ENCODE data around the gene MAP2K3. TPM values are rescaled to one million over a fixed set of nuclear protein-coding genes. Genes with fewer than 3 reads are reported as not detected.
A peak's percentile ranks its signal among the peaks of the same experiment; 100 is the strongest.

MAP2K3 gene
- total RNA-seq, 2 experiments from 2014 or later: 27.8 to 71.5 TPM

DNA sequence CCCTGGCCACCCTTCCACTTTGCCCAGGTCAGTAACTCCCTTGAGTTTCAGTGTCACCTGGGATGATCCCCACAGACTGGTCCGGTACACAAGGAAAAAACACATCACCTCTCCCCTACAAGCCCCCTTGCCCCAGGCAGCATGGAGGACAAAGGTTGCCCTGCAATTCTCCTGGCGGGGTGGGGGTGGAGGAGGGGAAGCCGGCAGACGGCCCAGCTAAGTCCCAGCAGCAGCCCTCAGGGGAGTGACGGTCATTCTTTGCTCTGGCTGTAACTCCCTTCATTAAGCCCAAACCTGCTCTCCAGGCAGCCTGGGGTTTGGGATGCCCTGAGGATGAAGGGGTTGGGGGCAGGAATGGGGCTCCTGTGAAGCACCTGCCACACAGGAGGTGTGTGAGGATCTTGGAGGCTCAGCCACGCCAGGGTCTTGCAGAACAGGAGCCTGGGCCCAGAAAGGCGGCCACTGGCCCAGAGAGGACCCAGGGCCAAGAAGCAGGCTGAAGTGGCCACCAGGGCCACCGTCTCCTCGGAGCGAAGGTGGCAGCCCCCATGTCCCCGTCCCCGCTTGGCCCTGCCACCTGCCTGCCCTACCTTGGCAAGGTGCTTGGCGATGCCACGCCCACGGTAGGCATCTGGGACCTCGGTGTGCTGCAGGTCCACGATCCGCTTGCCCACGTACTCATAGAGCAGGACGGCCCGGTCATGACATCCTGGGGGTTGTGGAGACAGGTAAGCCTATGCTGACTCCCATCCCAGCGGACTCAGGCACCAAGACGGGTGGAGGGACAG, 40.8 kb upstream of the MAP2K3 start:
- H3K4me1 ChIP-seq (ENCODE audit: insufficient read depth, low read length, poor library complexity, severe bottlenecking): peaks cover 12% of the 10 kb centered on the region
- no peaks in the 10 kb centered on the region for H3K9me3 ChIP-seq (ENCODE audit: low read length)
- H3K4me3 ChIP-seq (ENCODE audit: low read depth, low read length, poor library complexity, severe bottlenecking): no peak overlapping the region
- no peak for DNase-seq (ENCODE audit: low spot score)
- no TSS peak for BruUV-seq (replicated peaks)
- H3K36me3 ChIP-seq (ENCODE audit: insufficient read depth, low read length): no peaks in the 10 kb centered on the region
- H3K9me2 ChIP-seq (ENCODE audit: insufficient read depth, low read length): no peaks in the 10 kb centered on the region
- no peak overlapping the region for H2AFZ ChIP-seq (ENCODE audit: low read length)
- H3K79me2 ChIP-seq (ENCODE audit: insufficient read depth, low read depth, low read length): no peaks in the 10 kb centered on the region
- intact Hi-C loops (cut with micrococcal nuclease; ENCODE audit: unreplicated experiment): no loop called here
- ChIA-PET POLR2A (no interaction called here), CTCF (ENCODE audit: unreplicated experiment) (no interaction called here)
- H3K27ac ChIP-seq (ENCODE audit: low read depth, low read length, poor library complexity, severe bottlenecking): no peak overlapping the region
- TF ChIP-seq, protein P1, sequence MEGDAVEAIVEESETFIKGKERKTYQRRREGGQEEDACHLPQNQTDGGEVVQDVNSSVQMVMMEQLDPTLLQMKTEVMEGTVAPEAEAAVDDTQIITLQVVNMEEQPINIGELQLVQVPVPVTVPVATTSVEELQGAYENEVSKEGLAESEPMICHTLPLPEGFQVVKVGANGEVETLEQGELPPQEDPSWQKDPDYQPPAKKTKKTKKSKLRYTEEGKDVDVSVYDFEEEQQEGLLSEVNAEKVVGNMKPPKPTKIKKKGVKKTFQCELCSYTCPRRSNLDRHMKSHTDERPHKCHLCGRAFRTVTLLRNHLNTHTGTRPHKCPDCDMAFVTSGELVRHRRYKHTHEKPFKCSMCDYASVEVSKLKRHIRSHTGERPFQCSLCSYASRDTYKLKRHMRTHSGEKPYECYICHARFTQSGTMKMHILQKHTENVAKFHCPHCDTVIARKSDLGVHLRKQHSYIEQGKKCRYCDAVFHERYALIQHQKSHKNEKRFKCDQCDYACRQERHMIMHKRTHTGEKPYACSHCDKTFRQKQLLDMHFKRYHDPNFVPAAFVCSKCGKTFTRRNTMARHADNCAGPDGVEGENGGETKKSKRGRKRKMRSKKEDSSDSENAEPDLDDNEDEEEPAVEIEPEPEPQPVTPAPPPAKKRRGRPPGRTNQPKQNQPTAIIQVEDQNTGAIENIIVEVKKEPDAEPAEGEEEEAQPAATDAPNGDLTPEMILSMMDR (conservative IDR thresholded peaks at IDR 0.05; ENCODE audit: low read length): no peak
- no peak for TF ChIP-seq EZH2phosphoT487 (IDR thresholded peaks at IDR 0.05; ENCODE audit: borderline replicate concordance, low read depth, low read length)
- H4K20me1 ChIP-seq (ENCODE audit: insufficient read depth, low read length): no peaks in the 10 kb centered on the region
- H3K4me2 ChIP-seq (ENCODE audit: low read length): no peak overlapping the region

DNA sequence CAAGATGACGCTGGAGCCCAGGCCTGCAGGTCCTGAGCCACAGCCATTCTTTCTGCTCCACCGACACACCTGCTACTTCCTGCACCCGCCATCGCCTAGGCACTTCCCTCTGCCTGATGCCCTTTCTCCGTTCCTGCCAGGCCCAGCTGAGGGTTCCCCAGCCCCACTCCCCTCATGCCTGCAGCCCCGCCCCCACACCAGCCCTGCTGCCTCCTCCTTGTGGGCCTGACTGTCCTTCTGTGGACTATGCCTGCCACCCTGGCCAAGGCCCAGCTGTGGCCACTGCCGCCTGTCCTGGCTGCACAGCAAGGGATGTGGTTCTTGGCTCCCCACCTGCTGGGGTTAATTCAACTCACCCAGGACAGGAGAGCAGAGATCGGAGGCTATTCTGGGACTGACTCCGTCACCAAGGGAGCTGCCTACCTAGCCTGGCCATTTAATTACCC, 38.8 kb upstream of the MAP2K3 start:
- POLR2A ChIA-PET: interaction anchor here (1.2 kb wide), 1 partner anchor 22 kb away, joined by 3 read pairs; no protein-coding TSS in a partner anchor
- no peaks in the 10 kb centered on the region for H4K20me1 ChIP-seq (ENCODE audit: insufficient read depth, low read length)
- BruUV-seq (replicated peaks): no TSS peak

More for the DNA sequence above, 38.8 kb upstream of the MAP2K3 start:
- Histone ChIP-seq H3K4me1 (ENCODE audit: insufficient read depth, low read length, poor library complexity, severe bottlenecking) (peaks cover 12% of the 10 kb centered on the region), H3K4me2 (ENCODE audit: low read length) (no peak overlapping the region), H3K9me3 (ENCODE audit: low read length) (no peaks in the 10 kb centered on the region), H3K79me2 (ENCODE audit: insufficient read depth, low read depth, low read length) (no peaks in the 10 kb centered on the region), H3K36me3 (ENCODE audit: insufficient read depth, low read length) (no peaks in the 10 kb centered on the region), H2AFZ (ENCODE audit: low read length) (no peak overlapping the region), H3K27ac (ENCODE audit: low read depth, low read length, poor library complexity, severe bottlenecking) (no peak overlapping the region), H3K4me3 (ENCODE audit: low read depth, low read length, poor library complexity, severe bottlenecking) (no peak overlapping the region), H3K9me2 (ENCODE audit: insufficient read depth, low read length) (no peaks in the 10 kb centered on the region)
- intact Hi-C loops (cut with micrococcal nuclease; ENCODE audit: unreplicated experiment): no loop called here
- DNase-seq (ENCODE audit: low spot score): peak; percentile 42
- TF ChIP-seq EZH2phosphoT487 (IDR thresholded peaks at IDR 0.05; ENCODE audit: borderline replicate concordance, low read depth, low read length): no peak
- TF ChIP-seq, protein P1 (conservative IDR thresholded peaks at IDR 0.05; ENCODE audit: low read length): no peak
- CTCF ChIA-PET (ENCODE audit: unreplicated experiment): interaction anchor here (0.6 kb wide), 1 partner anchor 11 kb away, joined by 7 read pairs; no protein-coding TSS in a partner anchor
